ENCODE measurements around the gene ZSCAN2.
"Not testable (repeated sequence)": the region's sequence is repeated elsewhere in the genome, so short reads cannot be mapped to it uniquely, and the experiment has no call there.

ZSCAN2 gene

DNA sequence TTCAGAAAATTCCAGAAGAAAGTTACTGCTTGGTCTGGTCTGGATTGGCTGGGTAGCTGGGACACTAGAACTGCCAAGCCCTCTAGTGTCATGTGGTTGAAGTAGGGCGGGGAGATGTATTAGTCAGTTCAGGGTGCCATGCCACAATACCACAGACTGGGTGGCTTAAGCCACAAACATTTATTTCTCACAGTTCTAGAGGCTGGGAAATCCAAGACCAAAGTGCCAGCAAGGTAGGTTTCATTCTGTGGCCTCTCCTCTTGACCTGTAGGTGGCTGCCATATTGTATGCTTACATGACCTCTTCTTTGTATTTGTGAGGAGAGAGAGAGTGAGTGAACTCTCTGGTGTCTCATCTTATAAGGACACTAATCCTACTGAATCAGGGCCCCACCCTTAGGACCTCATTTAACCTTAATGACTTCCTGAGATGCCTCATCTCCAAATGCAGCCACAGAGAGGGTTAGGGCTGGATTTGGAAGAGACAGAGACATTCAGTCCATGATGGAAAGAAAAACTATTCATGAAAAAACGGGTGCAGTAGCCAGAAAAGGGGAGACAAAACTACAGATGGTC lies 18.1 kb upstream of the ZSCAN2 start:
- no peak for TF ChIP-seq CTCF (IDR thresholded peaks at IDR 0.05; ENCODE audit: low read depth, low read length)
- no peak overlapping the region for H3K4me3 ChIP-seq (ENCODE audit: low read depth, low read length)

GRCh38 chr15:84583921-84584320 lies 16.9 kb upstream of the ZSCAN2 start:
- not testable (repeated sequence) for H3K4me3 ChIP-seq (ENCODE audit: low read depth, low read length)

DNA sequence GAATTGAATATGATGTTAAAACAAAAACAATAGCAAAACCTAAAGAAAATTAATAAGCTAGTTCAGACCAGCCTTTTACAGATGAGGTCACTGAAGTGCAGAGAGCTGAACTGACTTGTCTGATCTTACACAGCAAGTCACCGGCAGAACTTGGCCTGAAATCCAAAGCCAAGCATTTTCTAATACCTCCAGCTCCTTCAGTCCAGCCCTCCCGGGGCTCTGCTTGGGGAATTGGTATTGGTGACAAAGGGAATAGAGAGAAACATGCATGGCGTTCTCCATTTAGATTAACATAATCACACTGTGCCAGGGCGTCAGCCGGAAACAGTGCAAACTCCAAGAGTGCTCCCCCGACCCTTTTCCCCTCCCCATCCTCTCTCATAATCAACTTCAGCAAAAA lies 14.1 kb upstream of the ZSCAN2 start:
- no peak for TF ChIP-seq CTCF (IDR thresholded peaks at IDR 0.05; ENCODE audit: low read depth, low read length)
- H3K4me3 ChIP-seq (ENCODE audit: low read depth, low read length): no peak overlapping the region

DNA sequence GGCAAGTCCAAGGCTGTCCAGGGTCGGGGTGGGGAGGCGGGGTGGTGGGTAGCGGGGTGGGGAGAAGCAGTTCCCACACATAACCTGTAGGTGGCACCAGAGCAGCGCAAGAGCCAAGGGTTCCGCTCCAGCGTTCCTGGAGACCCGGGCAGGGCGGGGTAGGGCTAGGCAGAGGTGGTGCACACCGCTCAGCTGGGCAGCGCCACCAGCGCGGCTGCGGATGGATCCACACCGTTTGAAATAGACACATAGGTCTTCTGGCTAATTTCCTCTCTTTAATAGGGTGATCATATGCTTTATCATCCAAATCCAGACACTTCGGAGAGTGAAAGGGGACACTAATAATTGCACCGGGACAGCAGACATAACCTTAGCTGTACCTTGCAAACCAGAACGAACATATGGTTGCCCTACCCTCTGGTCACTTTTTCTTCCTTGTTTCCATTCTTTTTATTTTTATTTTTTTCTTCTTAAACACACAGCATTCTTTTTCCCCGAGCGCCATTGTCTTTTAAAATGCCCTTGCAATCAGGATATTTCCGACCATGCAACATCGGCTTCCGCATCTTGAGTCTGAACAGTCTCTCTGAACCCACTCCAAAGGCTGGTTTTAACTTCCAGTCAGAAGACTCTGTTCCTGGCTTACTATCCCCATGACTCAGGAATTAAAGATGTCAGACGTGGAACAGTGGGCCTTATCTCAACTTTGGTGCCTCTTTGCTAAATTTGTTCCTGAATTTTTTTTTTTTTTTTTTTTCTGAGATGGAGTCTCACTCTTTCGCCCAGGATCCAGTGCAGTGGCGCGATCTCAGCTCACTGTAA lies 12.5 kb upstream of the ZSCAN2 start:
- peak overlapping the region; percentile 31 for H3K4me3 ChIP-seq (ENCODE audit: low read depth, low read length)
- peak; percentile 67 for TF ChIP-seq CTCF (IDR thresholded peaks at IDR 0.05; ENCODE audit: low read depth, low read length)

DNA sequence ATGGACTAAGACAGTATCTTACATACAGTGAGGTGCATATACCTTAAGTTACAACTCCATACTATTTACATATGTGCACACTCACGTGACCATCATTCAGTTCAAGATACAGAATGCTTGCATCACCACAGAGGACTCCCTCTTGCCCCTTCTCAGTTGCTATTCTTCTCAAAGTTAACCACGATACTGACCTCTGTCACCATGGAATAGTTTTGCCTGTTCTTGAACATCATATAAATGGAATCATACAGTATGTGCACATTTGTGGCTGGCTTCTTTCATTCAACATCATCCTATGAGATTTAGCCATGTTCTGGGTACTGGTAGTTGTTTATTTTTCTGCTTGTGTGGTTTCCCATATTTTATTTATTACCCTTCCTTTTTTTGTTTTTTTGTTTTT lies 10.4 kb upstream of the ZSCAN2 start:
- no peak for TF ChIP-seq CTCF (IDR thresholded peaks at IDR 0.05; ENCODE audit: low read depth, low read length)
- H3K4me3 ChIP-seq (ENCODE audit: low read depth, low read length): no peak overlapping the region

GRCh38 chr15:84591815-84592214 lies 9.0 kb upstream of the ZSCAN2 start:
- H3K4me3 ChIP-seq (ENCODE audit: low read depth, low read length): no peak overlapping the region
- TF ChIP-seq CTCF (IDR thresholded peaks at IDR 0.05; ENCODE audit: low read depth, low read length): no peak

GRCh38 chr15:84594617-84595290 lies 6.1 kb upstream of the ZSCAN2 start:
- no peak for TF ChIP-seq CTCF (IDR thresholded peaks at IDR 0.05; ENCODE audit: low read depth, low read length)

More at GRCh38 chr15:84594617-84595290, 6.1 kb upstream of the ZSCAN2 start:
- no peak overlapping the region for H3K4me3 ChIP-seq (ENCODE audit: low read depth, low read length)

Measured in WI38 (cell line).